Fibroblast of pulmonary artery (primary cell): ENCODE data around the gene MPC1.

ENCODE experiments used
- DNase-seq: peaks from one replicate; pipeline ENCODE4 v3.0.0-alpha.2; 2010; ENCODE audit warnings: low read depth
- H3K4me3 ChIP-seq: replicated peaks from 2 replicates; pipeline ENCODE4 v1.5.1; 2011; ENCODE audit warnings: low read depth, mild to moderate bottlenecking, control low read depth, low read length, moderate library complexity
- CTCF ChIP-seq: IDR thresholded peaks from 2 replicates; pipeline ENCODE4 v1.5.1; 2011; ENCODE audit warnings: mild to moderate bottlenecking, control low read depth, low read length, inconsistent platforms; ENCODE audit errors: missing control alignments

Gene MPC1

GRCh38 chr6:166334878-166335277 is 47.9 kb downstream of the MPC1 start:
- no peak for TF ChIP-seq CTCF
- no peak for DNase-seq
- H3K4me3 ChIP-seq = no peak overlapping the region

- H3K4me3 ChIP-seq = no peak overlapping the region
- no peak for DNase-seq
- TF ChIP-seq CTCF = no peak
Measured at GRCh38 chr6:166333172-166333995, 49.4 kb downstream of the MPC1 start.

- no peak for DNase-seq
- no peak overlapping the region for H3K4me3 ChIP-seq
- no peak for TF ChIP-seq CTCF
Measured at GRCh38 chr6:166331503-166332415, 51.0 kb downstream of the MPC1 start.

GRCh38 chr6:166330612-166331011 is 52.1 kb downstream of the MPC1 start:
- DNase-seq = peak; percentile 42
- H3K4me3 ChIP-seq = no peak overlapping the region
- peak; percentile 12 for TF ChIP-seq CTCF

GRCh38 chr6:166325383-166326042 is 57.2 kb downstream of the MPC1 start:
- no peak overlapping the region for H3K4me3 ChIP-seq
- TF ChIP-seq CTCF = no peak
- DNase-seq = no peak

- no peak for TF ChIP-seq CTCF
- DNase-seq = no peak
- no peak overlapping the region for H3K4me3 ChIP-seq
Measured at GRCh38 chr6:166323395-166323794, 59.3 kb downstream of the MPC1 start.
